SU-DHL-6 (cell line): ENCODE results near the gene ATOSA.
A peak's percentile ranks its signal among the peaks of the same experiment; 100 is the strongest.

ENCODE experiments used
- H2AFZ ChIP-seq: fragments of 200-600 bp; sonication (generic); 2 replicates; pipeline ENCODE4 v1.6.1; 2014; ENCODE audit warnings: low read depth, mild to moderate bottlenecking, moderate library complexity, mixed read lengths, antibody characterized with exemption, low read length; ENCODE audit not compliant: severe bottlenecking
- H3F3A ChIP-seq: fragments of 200-600 bp; shearing (Covaris generic); 2 replicates; pipeline ENCODE4 v1.6.0; 2016; ENCODE audit warnings: antibody characterized with exemption, mild to moderate bottlenecking; ENCODE audit not compliant: insufficient read depth
- H3K27ac ChIP-seq: fragments of 200-600 bp; sonication (generic); 2 replicates; pipeline ENCODE4 v1.5.1; 2016; ENCODE audit warnings: low read depth, mild to moderate bottlenecking, low read length, moderate library complexity, mixed read lengths
- H3K27me3 ChIP-seq: fragments of 200-600 bp; sonication (generic), shearing (Covaris generic); 2 replicates; pipeline ENCODE4 v1.6.0; 2014; ENCODE audit warnings: mild to moderate bottlenecking, low read length
- H3K36me3 ChIP-seq: fragments of 200-600 bp; sonication (generic); 2 replicates; pipeline ENCODE4 v1.6.1; 2014; ENCODE audit warnings: mild to moderate bottlenecking, low read length, mixed read lengths
- H3K4me2 ChIP-seq: fragments of 300-600, 200-600 bp; shearing (Covaris generic), sonication (generic); 2 replicates; pipeline ENCODE4 v1.6.0; 2014; ENCODE audit warnings: low read length, low read depth, mild to moderate bottlenecking; ENCODE audit not compliant: poor library complexity, severe bottlenecking
- H3K4me3 ChIP-seq: fragments of 200-600 bp; sonication (generic); 2 replicates; pipeline ENCODE4 v1.5.1; 2014; ENCODE audit warnings: antibody characterized with exemption, low read length, mild to moderate bottlenecking, mixed read lengths; ENCODE audit not compliant: insufficient read depth, poor library complexity, severe bottlenecking
- H3K79me2 ChIP-seq: fragments of 200-600 bp; sonication (generic); 2 replicates; pipeline ENCODE4 v1.6.1; 2014; ENCODE audit warnings: mild to moderate bottlenecking, low read length, moderate library complexity; ENCODE audit not compliant: insufficient read depth
- H3K9ac ChIP-seq: fragments of 200-600 bp; sonication (generic); 2 replicates; pipeline ENCODE4 v1.7.0; 2014; ENCODE audit warnings: mild to moderate bottlenecking, low read length
- H3K9me2 ChIP-seq: fragments of 200-600 bp; sonication (generic); replicated peaks from 2 replicates; pipeline ENCODE4 v1.6.1; 2014; ENCODE audit warnings: low read length; ENCODE audit not compliant: insufficient read depth
- H3K9me3 ChIP-seq: fragments of 200-600 bp; sonication (generic); 2 replicates; pipeline ENCODE4 v1.6.1; 2014; ENCODE audit warnings: low read length, mixed read lengths; ENCODE audit not compliant: insufficient read depth
- H4K20me1 ChIP-seq: fragments of 200-600 bp; sonication (generic); 2 replicates; pipeline ENCODE4 v1.6.1; 2014; ENCODE audit warnings: low read depth, mild to moderate bottlenecking, antibody characterized with exemption, low read length, moderate library complexity, mixed read lengths
- CTCF ChIP-seq: fragments of 200-600 bp; sonication (generic); IDR thresholded peaks from one replicate; pipeline ENCODE4 v1.5.1; 2017; ENCODE audit warnings: antibody characterized with exemption, mild to moderate bottlenecking, low read length, moderate library complexity; ENCODE audit not compliant: insufficient read depth, poor library complexity, severe bottlenecking
- EZH2phosphoT487 ChIP-seq: fragments of 200-600 bp; sonication (generic), shearing (Covaris generic); conservative IDR thresholded peaks from 2 replicates; pipeline ENCODE4 v1.6.1; 2018; ENCODE audit warnings: mild to moderate bottlenecking, antibody characterized with exemption, low read length, moderate library complexity, mixed read lengths

ATOSA gene

GRCh38 chr15:52679232-52680040 lies at the start of gene ATOSA:
Gene ATOSA, minus strand, starts transcription at chr15:52679388. Its CDS starts 1,367 bp downstream, at chr15:52678021.
- no peaks in the 10 kb centered on the region for H3K9me2 ChIP-seq
- H3F3A ChIP-seq: peaks cover 66% of the 10 kb centered on the region
- TF ChIP-seq EZH2phosphoT487 (no peak), CTCF (no peak)
- H3K4me3 ChIP-seq: peak within 1 kb of the TSS; percentile 78
- H3K9ac ChIP-seq: peak within 1 kb of the TSS; percentile 78
- no peaks in the 10 kb centered on the region for H3K9me3 ChIP-seq
- H2AFZ ChIP-seq: peak within 1 kb of the TSS; percentile 28
- H3K79me2 ChIP-seq: peaks cover 49% of the 10 kb centered on the region
- H3K27ac ChIP-seq: peak within 1 kb of the TSS; percentile 97
- 0 out of 2 replicates have a peak, but pooled peaks cover 2% of the 10 kb centered on the region for H4K20me1 ChIP-seq
- H3K27me3 ChIP-seq: no peaks in the 10 kb centered on the region
- peaks cover 19% of the 10 kb centered on the region for H3K36me3 ChIP-seq
- peak within 1 kb of the TSS; percentile 97 for H3K4me2 ChIP-seq

- Histone ChIP-seq H2AFZ (peak overlapping the region; percentile 96), H3K27me3 (no peaks in the 10 kb centered on the region), H3K4me2 (no peak overlapping the region), H3K9me2 (no peaks in the 10 kb centered on the region), H3K4me3 (no peak overlapping the region), H4K20me1 (no peaks in the 10 kb centered on the region), H3K27ac (no peak overlapping the region), H3K36me3 (no peaks in the 10 kb centered on the region), H3F3A (no peaks in the 10 kb centered on the region; the same call in 1 of the 2 replicates), H3K9ac (no peak overlapping the region), H3K9me3 (no peaks in the 10 kb centered on the region), H3K79me2 (no peaks in the 10 kb centered on the region)
- no peak for TF ChIP-seq EZH2phosphoT487
- no peak for TF ChIP-seq CTCF
These were observed 49.7 kb upstream of the ATOSA start for GRCh38 chr15:52728899-52729298.

GRCh38 chr15:52727815-52728214 lies 48.6 kb upstream of the ATOSA start:
- Histone ChIP-seq H3K27ac (no peak overlapping the region), H3K36me3 (no peaks in the 10 kb centered on the region), H3K79me2 (no peaks in the 10 kb centered on the region), H4K20me1 (no peaks in the 10 kb centered on the region), H3F3A (no peaks in the 10 kb centered on the region; the same call in 1 of the 2 replicates), H2AFZ (no peak overlapping the region), H3K9ac (no peak overlapping the region), H3K27me3 (no peaks in the 10 kb centered on the region), H3K9me3 (no peaks in the 10 kb centered on the region), H3K4me3 (no peak overlapping the region), H3K9me2 (no peaks in the 10 kb centered on the region), H3K4me2 (no peak overlapping the region)
- TF ChIP-seq EZH2phosphoT487 (no peak), CTCF (no peak)
